Limb (tissue), 2 donors: ENCODE measurements around the gene DGUOK.

ENCODE experiments used
- DNase-seq, 2 donors: peaks; one replicate each; pipeline ENCODE4 v3.0.0-alpha.2; 2016; ENCODE audit errors: extremely low spot score in 2 of 2

Gene DGUOK

DNA sequence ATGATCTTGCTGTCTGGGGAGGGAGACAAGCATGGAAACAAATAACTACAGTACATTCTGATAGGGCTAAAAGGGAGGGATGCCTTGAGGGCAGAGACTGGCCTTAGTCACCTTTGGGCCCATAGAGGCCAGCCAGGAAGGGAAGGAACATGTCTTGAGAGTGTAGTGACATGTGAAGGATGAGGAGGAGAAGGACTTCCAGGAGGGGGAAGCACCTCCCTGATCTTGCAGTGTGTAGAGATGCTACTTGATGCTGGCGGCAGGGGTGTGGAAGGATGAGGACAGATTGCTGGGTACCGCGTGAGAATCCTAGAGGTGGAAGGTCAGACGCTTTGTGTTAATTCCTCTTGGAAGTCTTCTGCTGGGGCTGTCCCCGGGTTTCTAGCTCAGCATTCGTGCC is 71.1 kb downstream of the DGUOK start:
- no peak for DNase-seq

GRCh38 chr2:73998451-73998850 is 71.8 kb downstream of the DGUOK start:
- no peak for DNase-seq

- DNase-seq = no peak
Observed at GRCh38 chr2:73998933-73999332, 72.3 kb downstream of the DGUOK start.

GRCh38 chr2:73999881-74000597 is 73.4 kb downstream of the DGUOK start:
- peak in 1 of 2 donors; percentile 56 for DNase-seq

DNA sequence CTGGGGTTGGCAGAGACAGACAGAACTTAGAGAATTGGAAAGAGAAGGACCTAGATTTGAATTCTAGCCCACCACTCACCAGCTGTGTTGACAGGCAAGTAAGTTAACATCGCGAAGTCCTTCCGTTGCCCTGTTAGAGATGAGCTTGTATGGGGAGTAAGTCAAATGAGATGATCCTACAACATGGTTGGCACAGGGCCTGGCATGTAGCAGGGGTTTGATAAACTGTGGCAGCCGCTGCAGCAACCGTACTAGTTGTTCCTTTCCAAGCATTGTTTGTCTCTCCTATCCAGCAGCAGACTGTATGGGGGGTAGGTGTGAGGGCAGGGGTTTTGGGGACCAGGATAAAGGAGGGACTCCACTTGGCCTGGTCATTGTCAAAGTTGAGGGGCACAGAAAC is 74.0 kb downstream of the DGUOK start:
- no peak for DNase-seq

DNA sequence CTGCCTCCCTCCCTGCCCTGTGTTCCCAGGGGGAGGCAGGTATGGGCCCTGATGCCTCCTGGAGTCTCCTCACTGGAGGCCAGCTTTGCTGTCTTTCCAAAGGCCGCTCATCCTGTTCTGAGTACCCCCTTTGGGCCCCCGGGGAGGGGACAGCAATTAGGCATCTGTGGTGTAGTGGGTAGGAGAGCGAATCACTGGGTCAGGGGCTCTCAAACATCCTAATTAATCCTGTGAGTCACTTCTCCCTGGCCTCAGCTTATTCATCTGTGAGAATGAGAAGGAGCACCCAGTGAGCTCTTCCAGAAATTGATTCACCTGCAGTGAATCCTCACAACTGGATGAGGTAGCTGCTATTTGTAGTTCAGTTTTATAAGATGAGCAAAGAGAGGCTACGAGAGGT is 74.4 kb downstream of the DGUOK start:
- DNase-seq = no peak

GRCh38 chr2:74001781-74002504 is 75.3 kb downstream of the DGUOK start:
- no peak for DNase-seq

DNA sequence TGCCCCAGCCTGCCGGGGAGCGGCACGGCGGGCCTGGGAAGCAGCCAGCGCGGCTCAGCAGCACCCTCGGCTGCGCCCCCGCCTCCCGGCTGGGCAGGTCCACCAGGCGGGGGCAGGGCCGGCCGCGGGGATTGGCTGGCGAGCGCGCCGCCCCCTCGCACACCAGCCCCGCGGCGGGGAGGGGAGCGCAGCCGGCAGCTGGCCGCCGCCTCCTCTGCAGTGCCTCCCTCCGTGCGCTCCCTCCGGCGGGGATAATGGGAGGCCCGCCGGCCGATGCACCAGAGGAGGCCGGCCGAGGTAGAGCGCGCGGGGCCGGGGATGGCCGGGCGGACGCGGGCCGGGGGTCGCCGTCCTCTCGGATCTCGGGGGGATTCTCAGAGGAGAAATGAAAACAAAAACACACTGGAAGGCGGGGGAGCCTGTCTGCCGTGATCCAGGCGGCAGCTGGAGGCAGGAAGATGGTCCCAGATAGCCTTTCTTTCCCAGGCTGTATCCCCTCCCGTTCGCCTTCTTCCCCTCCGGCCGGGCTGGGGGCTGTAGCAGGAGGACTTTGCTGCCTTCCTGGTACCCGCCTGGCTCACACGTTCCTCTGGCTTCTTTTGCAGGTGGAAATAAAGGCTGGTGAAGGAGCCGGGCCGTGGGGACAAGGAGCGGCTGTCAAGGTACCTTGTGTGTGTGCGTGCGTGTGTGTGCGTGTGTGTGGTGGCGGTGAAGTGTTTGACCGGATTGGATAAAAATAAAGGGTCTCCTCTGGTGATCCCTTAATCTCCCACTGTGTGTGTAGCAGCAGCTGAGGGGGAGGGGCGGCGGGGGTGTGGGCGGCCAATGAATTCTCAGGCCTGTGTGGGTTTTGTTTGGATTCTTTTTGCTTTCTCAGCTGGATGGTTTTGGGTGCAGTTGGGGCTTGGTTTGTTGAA is 76.1 kb downstream of the DGUOK start:
- DNase-seq = peak; percentile 90 to 91

- DNase-seq = no peak
Observed at GRCh38 chr2:74003494-74004211, 77.0 kb downstream of the DGUOK start.

GRCh38 chr2:74004212-74005182 is 77.8 kb downstream of the DGUOK start:
- no peak for DNase-seq

GRCh38 chr2:74005786-74006185 is 79.1 kb downstream of the DGUOK start:
- no peak for DNase-seq

GRCh38 chr2:74006459-74006858 is 79.8 kb downstream of the DGUOK start:
- DNase-seq = peak in 1 of 2 donors; percentile 78

DNA sequence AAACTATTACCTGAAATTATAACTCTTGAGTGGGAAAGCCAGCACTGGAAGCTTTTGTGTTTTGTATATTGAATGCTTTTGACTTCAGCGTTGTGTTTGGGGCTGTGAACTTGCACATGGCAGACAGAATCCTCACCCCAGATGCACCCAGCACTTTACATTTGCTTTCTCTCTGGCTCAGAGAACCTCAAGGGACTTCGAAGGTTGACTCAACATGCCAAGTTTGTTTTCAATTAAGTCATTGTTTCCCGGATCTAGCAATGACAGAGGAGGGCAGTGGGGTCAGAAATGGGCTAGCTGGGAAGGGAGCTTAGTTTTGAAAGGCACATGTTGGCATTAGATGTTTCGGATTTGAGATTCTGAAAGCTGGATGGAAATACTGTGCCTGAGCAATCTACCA is 80.4 kb downstream of the DGUOK start:
- DNase-seq = no peak

- DNase-seq = no peak
Observed at GRCh38 chr2:74007711-74008110, 81.0 kb downstream of the DGUOK start.
